ENCODE measurements around the gene PODNL1.
"Not testable (repeated sequence)": the region's sequence is repeated elsewhere in the genome, so short reads cannot be mapped to it uniquely, and the experiment has no call there.

PODNL1 gene

DNA sequence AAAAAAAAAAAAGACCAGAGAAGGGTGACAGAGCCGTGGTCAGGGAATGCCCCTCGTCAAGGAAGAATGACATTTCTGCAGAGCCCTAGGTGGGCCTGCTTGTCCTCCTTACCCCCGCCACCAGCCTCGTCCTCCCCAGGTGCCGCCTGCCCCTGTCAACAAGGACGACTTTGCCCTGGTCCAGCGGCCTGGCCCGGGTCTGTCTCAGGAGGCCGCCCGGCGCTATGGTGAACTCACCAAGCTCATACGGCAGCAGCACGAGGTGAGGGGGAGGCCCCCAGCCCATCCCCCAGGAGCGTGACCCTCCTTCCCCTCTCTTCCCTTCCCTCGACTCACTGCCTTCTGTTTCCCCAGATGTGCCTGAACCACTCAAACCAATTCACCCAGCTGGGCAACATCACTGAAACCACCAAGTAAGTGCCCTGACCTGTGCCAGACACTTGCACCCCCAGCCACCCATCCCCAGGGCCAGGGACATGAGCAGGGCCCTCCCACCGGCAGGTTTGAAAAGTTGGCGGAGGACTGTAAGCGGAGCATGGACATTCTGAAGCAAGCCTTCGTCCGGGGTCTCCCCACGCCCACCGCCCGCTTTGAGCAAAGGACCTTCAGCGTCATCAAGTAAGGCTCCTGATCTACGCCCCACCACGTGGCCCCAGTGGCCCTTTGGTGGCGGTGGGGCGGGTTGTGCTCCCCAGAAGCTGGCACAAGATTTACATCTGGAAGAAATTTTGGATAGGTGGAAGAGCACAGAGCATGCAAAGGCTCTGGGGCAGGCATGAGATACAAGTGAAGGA lies 14.8 kb downstream of the PODNL1 start:
- no peak for DNase-seq

DNA sequence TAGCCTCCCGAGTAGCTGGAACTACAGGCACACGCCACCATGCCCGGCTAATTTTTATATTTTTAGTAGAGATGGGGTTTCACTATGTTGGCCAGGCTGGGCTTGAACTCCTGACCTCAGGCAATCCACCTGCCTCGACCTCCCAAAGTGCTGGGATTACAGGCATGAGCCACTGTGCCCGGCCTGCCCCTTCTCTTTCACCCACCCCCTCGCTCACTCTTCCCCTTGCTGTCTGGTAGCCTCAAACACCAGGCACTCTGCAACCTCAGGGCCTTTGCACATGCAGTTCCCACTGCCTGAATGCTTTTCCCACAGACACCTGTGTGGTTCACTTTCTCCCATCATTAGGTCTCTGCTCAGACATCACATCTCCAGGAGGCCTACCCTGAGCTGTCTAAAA lies 16.1 kb downstream of the PODNL1 start:
- DNase-seq: not testable (repeated sequence)

DNA sequence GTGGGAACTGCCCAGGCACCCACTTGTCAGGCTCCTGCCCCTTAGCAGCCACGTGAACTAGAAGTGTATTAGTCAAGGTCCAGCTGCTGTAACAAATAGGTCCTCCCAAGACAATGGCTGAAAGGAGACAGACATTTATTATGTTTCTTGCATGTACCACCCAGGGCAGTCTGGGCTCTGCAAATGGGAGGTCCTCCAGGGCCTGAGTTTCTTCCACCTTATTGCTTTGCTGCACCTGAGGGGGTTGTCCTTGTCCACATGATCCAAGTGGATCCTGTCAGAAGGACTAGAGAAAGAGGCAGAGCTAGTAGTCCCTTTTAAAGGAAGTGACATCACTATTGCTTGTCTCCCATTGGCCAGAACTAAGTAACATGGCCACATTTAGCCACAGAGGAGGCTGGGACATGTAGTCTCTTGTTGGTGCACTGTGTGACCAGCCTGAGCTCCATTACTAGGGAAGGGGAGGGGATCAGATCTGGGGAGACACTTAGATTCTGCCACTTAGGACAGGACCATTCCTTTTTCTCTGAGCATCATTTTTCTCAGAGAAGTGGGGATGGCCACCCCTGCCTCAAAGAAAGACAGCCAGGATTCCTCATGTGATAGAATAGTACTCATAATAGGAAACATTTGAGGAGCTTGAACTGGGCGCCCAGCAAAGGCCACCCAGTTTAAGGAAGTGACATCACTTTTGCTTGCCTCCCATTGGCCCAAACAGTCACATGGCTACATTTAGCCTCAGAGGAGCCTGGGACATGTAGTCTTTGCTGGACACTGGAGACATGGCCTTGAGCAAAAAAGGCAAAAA lies 17.1 kb downstream of the PODNL1 start:
- no peak for DNase-seq

DNA sequence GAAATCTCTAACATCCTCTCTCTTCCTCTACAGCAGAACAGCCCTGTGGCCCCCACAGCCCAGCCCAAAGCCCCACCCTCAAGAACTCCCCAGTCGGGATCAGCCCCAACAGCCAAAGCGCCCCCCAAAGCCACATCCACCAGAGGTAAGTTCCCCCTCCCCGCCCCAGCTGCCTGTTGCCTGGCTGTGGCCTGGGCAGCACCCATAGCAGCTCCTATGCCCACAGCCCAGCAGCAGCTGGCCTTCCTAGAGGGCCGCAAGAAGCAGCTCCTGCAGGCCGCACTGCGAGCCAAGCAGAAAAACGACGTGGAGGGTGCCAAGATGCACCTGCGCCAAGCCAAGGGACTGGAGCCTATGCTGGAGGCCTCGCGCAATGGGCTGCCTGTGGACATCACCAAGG lies 17.7 kb downstream of the PODNL1 start:
- no peak for DNase-seq

DNA sequence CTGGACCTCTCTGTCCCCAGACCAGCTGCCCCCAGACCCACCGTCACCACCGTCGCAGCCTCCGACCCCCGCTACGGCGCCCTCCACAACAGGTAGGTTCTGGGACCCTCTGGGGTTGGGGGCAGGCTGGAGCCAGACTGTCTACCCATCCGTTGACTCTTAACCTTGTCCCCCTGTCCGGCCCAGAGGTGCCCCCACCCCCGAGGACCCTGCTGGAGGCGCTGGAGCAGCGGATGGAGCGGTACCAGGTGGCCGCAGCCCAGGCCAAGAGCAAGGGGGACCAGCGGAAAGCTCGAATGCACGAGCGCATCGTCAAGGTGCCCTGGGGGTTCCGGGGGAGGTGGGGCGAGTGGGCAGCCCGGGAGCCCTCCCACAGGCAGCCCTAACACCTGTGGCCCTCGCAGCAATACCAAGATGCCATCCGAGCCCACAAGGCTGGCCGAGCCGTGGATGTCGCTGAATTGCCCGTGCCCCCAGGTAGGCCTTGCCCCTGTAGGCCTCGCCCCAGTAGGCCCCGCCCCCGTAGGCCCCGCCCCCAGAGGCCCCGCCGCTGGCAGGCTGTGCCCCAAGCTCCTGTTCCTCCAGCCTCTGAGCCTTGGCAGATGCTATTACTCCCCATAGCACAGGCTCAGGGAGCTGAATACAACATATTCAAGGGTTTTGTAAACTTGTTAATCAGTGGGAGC lies 19.3 kb downstream of the PODNL1 start:
- DNase-seq: no peak

DNA sequence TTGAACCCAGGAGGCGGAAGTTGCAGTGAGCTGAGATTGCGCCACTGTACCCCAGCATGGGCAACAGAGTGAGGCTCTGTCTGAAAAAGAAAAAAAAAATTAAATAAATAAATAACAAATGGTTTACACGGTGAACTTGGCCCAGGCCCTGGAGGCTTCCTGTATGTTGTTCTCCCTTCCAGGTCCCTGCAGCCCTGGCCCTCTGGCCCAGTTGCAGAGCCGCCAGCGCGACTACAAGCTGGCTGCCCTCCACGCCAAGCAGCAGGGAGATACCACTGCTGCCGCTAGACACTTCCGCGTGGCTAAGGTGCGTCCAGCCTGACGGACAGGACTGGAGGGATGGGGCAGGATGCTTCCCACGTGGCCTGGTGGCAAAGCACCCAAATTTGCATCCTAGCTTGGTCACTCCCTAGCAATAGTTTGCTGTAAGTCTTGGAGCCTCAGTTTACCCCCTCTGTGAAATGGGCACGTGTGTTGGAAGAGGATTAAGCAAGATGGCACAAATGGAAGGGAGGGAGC lies 20.3 kb downstream of the PODNL1 start:
- no peak for DNase-seq

DNA sequence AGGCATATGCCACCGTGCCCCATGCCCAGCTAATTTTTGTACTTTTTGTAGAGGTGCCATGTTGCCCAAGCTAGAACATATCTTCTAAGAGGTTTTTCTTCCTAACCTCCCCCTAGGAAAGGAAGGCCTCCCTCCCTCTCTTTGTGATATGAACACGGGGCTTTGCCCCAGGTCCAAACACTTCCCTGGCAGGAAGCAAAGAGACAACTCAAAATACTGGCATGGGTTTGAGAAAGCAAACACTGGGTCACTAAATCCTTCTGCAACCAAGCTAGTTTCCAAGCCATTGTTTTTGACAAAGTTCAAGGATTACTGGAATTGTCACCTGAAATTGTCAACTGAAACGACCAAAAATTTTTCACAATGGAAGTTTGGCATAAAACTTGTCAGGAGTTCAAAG lies 23.4 kb downstream of the PODNL1 start:
- DNase-seq: no peak

DNA sequence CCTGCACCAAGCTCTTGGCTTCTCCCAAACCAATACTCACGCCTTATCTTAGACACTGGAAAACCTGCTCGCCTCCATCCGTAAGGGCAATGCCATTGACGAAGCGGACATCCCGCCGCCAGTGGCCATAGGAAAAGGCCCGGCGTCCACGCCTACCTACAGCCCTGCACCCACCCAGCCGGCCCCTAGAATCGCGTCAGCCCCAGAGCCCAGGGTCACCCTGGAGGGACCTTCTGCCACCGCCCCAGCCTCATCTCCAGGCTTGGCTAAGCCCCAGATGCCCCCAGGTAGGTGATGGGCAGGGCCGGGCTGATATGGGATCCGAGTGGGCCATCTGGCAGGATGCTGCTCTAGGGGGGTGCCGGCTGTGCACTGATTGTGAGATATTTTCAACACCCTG lies 24.9 kb downstream of the PODNL1 start:
- DNase-seq: no peak

DNA sequence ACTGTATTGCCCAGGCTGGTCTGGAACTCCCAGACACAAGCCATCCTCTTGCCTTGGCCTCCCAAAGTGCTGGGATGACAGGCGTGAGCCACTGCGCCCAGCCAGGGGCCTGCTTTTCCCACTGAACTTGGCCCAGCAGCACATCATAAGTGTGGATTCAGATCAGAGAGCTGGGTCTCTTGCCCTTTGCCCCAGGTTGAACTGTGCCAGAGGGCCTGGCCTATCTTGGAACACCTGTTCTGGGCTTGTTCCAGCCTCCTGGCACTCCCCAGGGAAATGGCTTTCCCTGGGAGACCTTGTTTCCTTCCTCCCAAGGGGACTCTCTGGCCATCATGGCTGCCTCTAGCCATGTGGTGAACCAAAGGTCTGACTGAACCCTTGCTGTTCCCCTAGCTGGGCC lies 28.8 kb downstream of the PODNL1 start:
- no peak for DNase-seq

DNA sequence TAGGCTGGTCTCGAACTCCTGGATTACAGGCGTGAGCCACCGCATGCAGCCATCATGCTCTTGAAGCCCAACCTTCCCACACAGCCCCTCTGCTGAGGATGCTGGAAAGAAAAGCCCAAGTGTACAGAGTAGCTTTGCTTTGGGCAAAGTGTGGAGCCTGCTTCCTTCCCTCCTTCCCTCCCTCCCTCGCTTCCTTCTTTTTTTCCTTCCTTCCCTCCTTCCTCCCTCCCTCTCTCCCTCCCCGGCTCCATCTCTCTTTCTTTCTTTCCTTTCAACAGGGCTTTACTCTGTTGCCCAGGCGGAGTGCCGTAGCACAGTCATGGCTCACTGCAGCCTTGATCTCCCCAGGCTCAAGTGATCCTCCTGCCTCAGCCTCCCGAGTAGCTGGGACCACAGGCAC lies 29.5 kb downstream of the PODNL1 start:
- no peak for DNase-seq

DNA sequence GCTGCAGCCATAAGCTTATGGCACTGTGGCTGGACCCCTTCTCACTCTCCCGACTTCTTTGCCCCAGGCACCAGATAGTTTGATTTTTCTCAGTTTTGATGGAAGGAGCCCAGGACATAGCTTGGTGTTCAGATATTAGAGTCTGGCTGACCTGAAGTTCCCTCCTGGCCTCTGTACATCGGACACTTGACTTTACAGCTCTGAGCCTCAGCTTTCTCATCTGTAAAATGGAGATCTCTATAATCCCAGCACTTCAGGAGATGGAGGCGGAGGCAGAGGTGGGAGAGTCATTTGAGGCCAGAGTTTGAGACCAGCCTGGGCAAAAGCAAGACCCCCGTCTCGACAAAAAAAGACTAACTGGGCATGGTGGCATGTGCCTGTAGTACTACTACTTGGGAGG lies 31.3 kb downstream of the PODNL1 start:
- no peak for DNase-seq

DNA sequence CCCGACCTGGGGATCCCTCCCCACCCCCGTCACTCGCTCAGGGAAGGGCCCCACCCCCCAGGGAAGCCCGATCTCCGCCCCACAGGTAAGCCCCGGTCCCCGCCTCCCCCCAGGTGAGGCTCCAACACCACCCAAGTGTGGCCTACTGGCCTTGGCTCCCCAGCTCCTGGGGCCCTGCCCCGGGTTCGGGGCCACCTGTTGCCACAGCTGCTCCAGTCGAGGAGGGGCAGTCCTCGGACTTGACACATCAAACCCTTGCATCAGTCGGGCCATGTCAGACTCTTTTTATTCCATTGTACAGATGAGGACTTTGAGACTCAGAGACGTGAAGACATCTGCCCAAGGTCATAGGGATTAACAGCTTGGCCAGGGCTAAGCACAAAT lies 31.7 kb downstream of the PODNL1 start:
- no peak for DNase-seq

DNA sequence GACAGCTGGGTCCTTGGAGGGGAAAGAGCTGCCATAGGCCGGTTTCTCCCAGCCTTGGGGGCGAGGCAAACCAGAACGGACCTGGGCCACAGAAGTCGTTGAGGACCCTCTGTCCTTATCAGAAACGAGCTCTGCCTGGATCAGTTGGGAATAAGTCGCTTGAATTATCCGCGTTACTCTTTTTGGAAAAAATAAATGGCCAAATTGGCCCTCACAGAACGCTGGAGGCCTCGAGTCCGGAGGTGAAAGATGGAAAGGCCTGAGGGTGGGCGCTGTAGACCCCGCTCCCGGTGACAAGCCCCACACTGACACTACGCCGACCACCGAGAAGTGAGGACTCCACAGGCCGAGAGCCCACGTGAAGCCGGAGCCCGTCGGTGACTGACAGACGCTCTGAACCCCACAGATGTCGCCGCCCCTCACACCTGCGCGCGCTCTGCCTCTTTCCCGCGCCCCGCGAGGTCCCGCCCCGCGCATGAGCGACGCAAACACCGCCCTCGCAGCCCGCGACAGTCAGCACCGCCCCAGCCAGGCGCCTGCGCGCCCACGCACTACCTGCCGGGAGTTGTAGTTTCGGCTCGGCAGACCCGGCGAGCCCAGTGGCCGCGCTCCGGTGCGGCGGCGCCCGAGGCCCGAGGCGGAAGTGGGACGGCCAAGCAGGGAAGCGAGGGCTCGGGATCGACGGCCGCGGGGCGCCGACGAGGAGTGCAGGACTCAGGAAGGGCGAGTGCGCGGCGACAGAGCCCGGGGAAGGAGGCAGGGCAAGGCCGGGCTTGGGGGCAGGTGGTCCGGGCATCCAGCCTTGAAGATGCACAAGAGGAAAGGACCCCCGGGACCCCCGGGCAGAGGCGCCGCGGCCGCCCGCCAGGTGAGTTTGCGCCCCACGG lies 32.3 kb downstream of the PODNL1 start, which contains the start of the genes BRME1 and CC2D1A:
BRME1 (minus strand) TSS at position 484 of the 887 bp plus-strand sequence. CDS start 1,225 bp downstream, outside the sequence.
CC2D1A (plus strand) TSS at position 568 of the 887 bp plus-strand sequence; CDS start at position 809, 241 bp downstream.
- peak; percentile 84 for DNase-seq

DNA sequence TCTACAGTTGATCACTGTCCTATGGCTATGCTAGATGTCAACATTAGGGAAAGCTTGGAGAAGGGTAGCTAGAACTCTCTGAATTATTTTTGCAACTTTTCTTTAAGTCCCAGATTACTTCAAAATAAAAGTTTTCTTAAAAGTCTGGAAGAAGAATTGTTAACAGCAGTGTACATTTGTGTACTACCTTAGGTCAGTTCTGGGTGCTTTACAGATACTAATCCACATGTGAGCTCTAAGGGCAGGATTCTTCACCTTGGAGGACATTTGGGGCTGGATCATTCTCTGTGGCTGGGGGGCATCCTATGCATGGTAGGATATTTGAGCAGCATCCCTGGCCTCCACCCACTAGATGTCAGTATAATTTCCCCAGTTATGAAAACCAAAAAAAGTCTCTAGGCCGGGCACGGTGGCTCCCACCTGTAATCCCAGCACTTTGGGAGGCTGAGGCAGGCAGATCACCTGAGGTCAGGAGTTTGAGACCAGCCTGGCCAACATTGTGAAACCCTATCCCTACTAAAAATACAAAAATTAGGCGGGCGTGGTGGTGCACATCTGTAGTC lies 35.1 kb downstream of the PODNL1 start:
- DNase-seq: no peak

DNA sequence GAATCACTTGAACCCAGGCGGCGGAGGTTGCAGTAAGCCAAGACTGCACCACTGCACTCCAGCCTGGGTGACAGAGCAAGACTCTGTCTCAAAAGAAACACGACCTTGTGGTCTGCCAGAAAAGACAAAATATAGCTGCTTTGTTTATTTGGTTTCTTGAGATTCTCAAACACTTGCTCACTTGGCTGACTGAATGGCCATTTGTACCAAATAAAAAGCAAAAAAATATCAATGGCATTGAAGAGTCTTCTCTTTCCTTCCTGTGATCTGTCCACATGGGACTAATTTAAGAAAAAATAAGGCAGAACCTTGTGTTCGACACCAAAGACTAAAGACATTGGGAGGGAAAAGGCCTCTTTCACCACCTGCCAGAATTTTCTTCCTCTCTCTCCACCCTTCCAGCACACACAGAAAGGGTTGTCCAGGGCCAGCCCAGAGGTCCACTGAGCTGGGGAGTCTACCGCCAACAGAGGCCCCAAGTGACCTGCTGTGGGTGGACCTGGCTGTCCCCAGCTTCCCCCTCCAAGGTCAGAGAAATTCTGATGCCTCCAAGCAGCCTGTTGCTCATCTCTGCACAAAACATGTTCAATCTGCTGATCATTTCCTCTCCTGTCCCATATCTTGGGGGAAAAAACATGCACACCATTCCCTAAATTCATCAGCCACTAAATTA lies 38.2 kb downstream of the PODNL1 start:
- no peak for DNase-seq

DNA sequence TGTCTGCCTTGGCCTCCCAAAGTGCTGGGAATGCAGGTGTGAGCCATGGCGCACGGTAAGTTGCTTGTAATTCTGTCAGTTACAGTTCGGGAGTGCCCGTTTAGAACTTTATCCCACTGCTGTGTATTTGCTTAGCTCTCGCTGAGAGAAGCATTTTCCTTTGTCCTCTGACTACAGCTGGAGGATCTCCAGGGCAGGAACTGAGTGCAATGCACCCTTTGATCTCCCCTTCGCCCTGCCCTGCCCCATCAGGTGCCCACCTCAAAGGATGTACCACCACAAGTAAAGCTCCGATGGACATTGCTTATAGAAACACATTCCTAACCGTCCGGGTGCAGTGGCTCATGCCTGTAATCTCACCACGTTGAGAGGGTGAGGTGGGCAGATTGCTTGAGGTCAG lies 38.8 kb downstream of the PODNL1 start:
- DNase-seq: no peak

DNA sequence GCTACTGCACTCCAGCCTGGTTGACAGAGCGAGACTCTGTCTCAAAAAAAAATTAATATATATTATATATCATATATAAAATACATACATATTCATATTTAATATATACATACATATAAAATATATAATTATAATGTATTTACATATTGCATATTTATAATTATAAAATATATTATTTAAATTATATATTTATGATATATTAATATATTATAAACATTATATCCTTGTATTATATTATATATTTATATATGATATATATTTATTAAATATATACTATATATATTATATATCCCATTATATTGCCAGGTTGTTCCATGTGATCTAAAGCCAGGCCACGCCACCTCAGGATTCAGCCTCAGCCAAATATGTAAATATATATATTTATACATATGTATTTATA lies 42.0 kb downstream of the PODNL1 start:
- DNase-seq: no peak

DNA sequence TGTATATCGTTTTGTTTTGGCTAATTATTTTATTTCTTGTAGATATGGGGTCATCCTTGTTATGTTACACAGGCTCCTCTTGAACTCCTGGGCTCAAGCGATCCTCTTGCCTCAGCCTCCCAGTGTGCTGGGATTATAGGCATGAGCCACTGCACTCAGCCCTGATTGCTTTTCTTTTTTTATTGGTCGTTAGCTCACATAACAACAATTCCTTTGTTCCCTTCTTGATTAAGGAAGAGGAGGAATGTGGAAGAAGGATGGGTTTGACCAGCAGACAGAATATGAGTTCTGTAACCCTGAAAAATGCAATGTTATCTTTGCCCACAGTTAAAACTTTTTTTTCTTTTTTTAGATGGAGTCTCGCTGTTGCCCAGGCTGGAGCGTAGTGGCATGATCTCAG lies 43.7 kb downstream of the PODNL1 start:
- DNase-seq: no peak

DNA sequence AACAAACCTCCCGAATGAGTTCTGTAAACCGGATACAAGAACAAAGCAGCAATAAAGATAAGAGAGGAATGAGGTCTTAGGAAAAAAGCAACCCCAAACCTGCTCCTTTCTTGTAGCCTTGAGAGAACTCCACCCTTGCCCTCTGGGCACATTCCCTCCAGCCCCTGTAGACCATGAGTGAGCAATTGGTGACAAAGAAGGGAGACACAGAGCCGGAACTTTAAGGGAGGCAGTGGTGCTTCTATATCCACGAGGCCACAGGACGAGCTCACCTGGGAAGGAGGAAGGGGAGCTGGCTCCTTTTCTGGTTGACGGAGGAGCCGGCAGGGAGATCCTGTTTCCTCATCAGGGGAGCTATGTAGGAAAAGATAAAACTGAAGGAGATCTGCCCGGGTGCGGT lies 45.3 kb downstream of the PODNL1 start:
- no peak for DNase-seq

DNA sequence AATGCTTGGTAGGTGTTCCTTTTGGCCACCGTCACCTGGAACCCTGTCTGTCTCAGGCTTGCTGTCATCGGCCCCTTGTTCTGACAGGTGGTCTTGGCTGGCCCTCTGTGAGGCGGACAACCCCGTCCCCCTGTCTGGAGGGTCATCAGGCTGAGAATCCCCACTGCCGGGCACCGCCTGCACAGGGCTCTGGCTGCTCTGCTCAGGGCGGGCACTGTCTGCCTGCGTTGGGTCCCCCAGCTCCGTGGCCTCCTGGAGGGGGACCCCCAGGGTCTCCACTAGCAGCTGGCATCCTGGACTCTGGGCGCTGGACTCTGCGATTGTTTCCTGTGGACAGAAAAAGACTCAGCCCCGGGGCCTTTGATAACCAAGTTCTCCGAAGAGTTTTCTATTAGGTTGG lies 48.1 kb downstream of the PODNL1 start:
- DNase-seq: no peak

DNA sequence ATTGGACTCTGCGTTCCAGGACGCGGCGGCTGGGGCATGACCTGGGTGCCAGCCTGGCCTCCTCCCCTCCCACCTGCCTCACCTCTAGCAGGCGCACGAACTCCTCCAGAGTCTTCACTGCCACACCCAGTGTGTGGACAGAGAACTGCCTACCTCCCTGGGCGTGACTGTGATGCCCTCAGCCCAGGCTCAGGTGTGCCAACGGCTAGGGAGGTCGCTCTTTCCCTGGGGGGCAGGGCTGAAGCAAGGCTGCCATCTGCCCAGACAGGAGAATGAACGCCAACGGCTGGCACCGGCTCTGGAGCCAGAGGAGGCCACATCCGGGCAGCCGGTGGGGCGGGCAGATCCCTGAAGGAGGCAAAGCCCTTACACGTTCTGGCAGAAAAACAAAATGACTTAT lies 49.9 kb downstream of the PODNL1 start:
- no peak for DNase-seq
